Sigmoid colon (tissue), 7 donors: Measurements from ENCODE around the gene TTLL4. TPM values are rescaled to one million over a fixed set of nuclear protein-coding genes. Genes with fewer than 3 reads are reported as not detected.

Source experiments
- DNase-seq: peaks from one replicate; pipeline ENCODE4 v3.0.0-alpha.2; 2019
- H3K27ac ChIP-seq, 4 donors: fragments of 200-600 bp; sonication (generic); one replicate each; pipeline ENCODE4 v1.5.1; 2016 to 2019; ENCODE audit warnings: mild to moderate bottlenecking in 1 of 4
- H3K27me3 ChIP-seq, 3 donors: fragments of 200-600 bp; sonication (generic); one replicate each; pipeline ENCODE4 v1.5.1; 2019; ENCODE audit warnings: mild to moderate bottlenecking in 1 of 3
- H3K36me3 ChIP-seq, 4 donors: fragments of 200-600 bp; sonication (generic); one replicate each; pipeline ENCODE4 v1.5.1; 2016 to 2019
- H3K4me1 ChIP-seq, 4 donors: fragments of 200-600 bp; sonication (generic); one replicate each; pipeline ENCODE4 v1.5.1; 2017 to 2019
- H3K4me3 ChIP-seq, 4 donors: fragments of 200-600 bp; sonication (generic); one replicate each; pipeline ENCODE4 v1.5.1; 2017 to 2019; ENCODE audit warnings: mild to moderate bottlenecking in 2 of 4, moderate library complexity in 1 of 4
- H3K9me3 ChIP-seq, 4 donors: fragments of 200-600 bp in 3 of 4; sonication (generic) in 3 of 4; one replicate each; pipeline versions ENCODE4 v1.5.1 to v1.6.1; 2013 to 2019
- CTCF ChIP-seq, 4 experiments: fragments of 450-650 bp in 3 of 4; fragments of 200-600 bp in 1 of 4; IDR thresholded peaks; one replicate each; pipeline ENCODE4 v1.5.1; 2016 to 2019; ENCODE audit warnings: antibody characterized with exemption in 4 of 4, mild to moderate bottlenecking in 3 of 4, moderate library complexity in 2 of 4
- EP300 ChIP-seq, 4 donors: sonication (generic); formaldehyde crosslinking; IDR thresholded peaks; one replicate each; pipeline ENCODE4 v1.6.1; 2017; ENCODE audit warnings: antibody characterized with exemption in 4 of 4
- POLR2A ChIP-seq, 2 donors: fragments of 450-650 bp; IDR thresholded peaks; one replicate each; pipeline ENCODE4 v1.6.1; 2016; ENCODE audit warnings: antibody characterized with exemption in 2 of 2, mild to moderate bottlenecking in 2 of 2, moderate library complexity in 2 of 2
- POLR2AphosphoS5 ChIP-seq, 4 donors: sonication (generic); formaldehyde crosslinking; IDR thresholded peaks; one replicate each; pipeline ENCODE4 v1.6.1; 2017; ENCODE audit warnings: antibody characterized with exemption in 4 of 4
- WGBS, 2 donors: extraction: QIAGEN DNeasy Blood & Tissue Kit; methylation state at CpG; one replicate each; pipeline ENCODE4 v1.1.7; 2013; 5-methylcytosine and 5-hydroxymethylcytosine counted together
- intact Hi-C: fragments of 100-400 bp; cut with DNase I; formaldehyde crosslinking; loops from one replicate; pipeline ENCODE4 v1.15.1; 2023
- polyA plus RNA-seq, 3 donors: library from polyadenylated mRNA; stranded (reverse); fragments of 200-250 nt; gene quantifications; one replicate each; pipeline ENCODE4 v1.2.3, GENCODE V29; 2013
- total RNA-seq, 4 donors: library from RNA; depleted of rRNA; stranded (reverse); fragments of >200 nt; gene quantifications; one replicate each; pipeline ENCODE4 v1.1.0, GENCODE V29; 2016
- donor health status: healthy with polysubstance abuse.
- donor health status: Bipolar disorder and iron deficiency.
- donor health status: healthy.

Gene TTLL4
- total and polyA plus RNA-seq, 7 donors, result 6.0 to 16.0 (median 11.8) TPM

- DNase-seq, result no peak
- Histone ChIP-seq H3K4me1 (no peaks in the 10 kb centered on the region), H3K9me3 (no peaks in the 10 kb centered on the region), H3K27me3 (no peaks in the 10 kb centered on the region), H3K27ac (no peak overlapping the region), H3K4me3 (no peak overlapping the region), H3K36me3 (peaks cover 0 to 64% (median 20%) of the 10 kb centered on the region in 4 donors)
- TF ChIP-seq POLR2AphosphoS5 (IDR thresholded peaks at IDR 0.05) (no peak), CTCF (IDR thresholded peaks at IDR 0.05) (no peak), EP300 (IDR thresholded peaks at IDR 0.05) (no peak), POLR2A (IDR thresholded peaks at IDR 0.05) (no peak)
- intact Hi-C loops, result no loop called here
- 96 to 97% methylated on average over 8 of the region's 8 CpGs for WGBS, 2 donors
Measured at GRCh38 chr2:218698885-218699284, 11.8 kb upstream of the TTLL4 start.

GRCh38 chr2:218701806-218702205 lies 8.8 kb upstream of the TTLL4 start:
- Histone ChIP-seq H3K27ac (no peak overlapping the region), H3K9me3 (no peaks in the 10 kb centered on the region), H3K36me3 (peaks cover 0 to 43% (median 17%) of the 10 kb centered on the region in 4 donors), H3K4me1 (no peaks in the 10 kb centered on the region), H3K27me3 (no peaks in the 10 kb centered on the region), H3K4me3 (no peak overlapping the region)
- WGBS, 2 donors, result 88 to 96% methylated on average over 2 of the region's 2 CpGs
- DNase-seq, result no peak
- intact Hi-C loops, result no loop called here
- TF ChIP-seq CTCF (IDR thresholded peaks at IDR 0.05), result no peak
- TF ChIP-seq POLR2A (IDR thresholded peaks at IDR 0.05), result no peak
- TF ChIP-seq POLR2AphosphoS5 (IDR thresholded peaks at IDR 0.05), result no peak
- TF ChIP-seq EP300 (IDR thresholded peaks at IDR 0.05), result no peak

- Histone ChIP-seq H3K36me3 (peaks cover 0 to 29% (median 12%) of the 10 kb centered on the region in 4 donors), H3K27ac (no peak overlapping the region), H3K4me3 (no peak overlapping the region), H3K4me1 (no peaks in the 10 kb centered on the region), H3K27me3 (no peaks in the 10 kb centered on the region), H3K9me3 (no peaks in the 10 kb centered on the region)
- no peak for DNase-seq
- 93% methylated on average over 4 of the region's 4 CpGs for WGBS, 2 donors
- TF ChIP-seq CTCF (IDR thresholded peaks at IDR 0.05), result no peak
- TF ChIP-seq POLR2AphosphoS5 (IDR thresholded peaks at IDR 0.05), result no peak
- no peak for TF ChIP-seq POLR2A (IDR thresholded peaks at IDR 0.05)
- no peak for TF ChIP-seq EP300 (IDR thresholded peaks at IDR 0.05)
- intact Hi-C loops, result no loop called here
Measured at GRCh38 chr2:218703341-218703740, 7.3 kb upstream of the TTLL4 start.

- no peak for TF ChIP-seq EP300 (IDR thresholded peaks at IDR 0.05)
- TF ChIP-seq POLR2AphosphoS5 (IDR thresholded peaks at IDR 0.05), result no peak
- no peak for TF ChIP-seq POLR2A (IDR thresholded peaks at IDR 0.05)
- TF ChIP-seq CTCF (IDR thresholded peaks at IDR 0.05), result no peak
- Histone ChIP-seq H3K4me1 (peaks cover 0 to 11% (median 10%) of the 10 kb centered on the region in 4 donors), H3K27ac (no peak overlapping the region), H3K36me3 (no peaks in the 10 kb centered on the region), H3K4me3 (no peak overlapping the region), H3K27me3 (no peaks in the 10 kb centered on the region), H3K9me3 (no peaks in the 10 kb centered on the region)
- no peak for DNase-seq
- 82 to 87% methylated on average over 4 of the region's 4 CpGs for WGBS, 2 donors
- intact Hi-C loops, result loop anchor here (5.0 kb wide), 1 partner anchor 301 kb away; no protein-coding TSS in a partner anchor
Measured at GRCh38 chr2:218708086-218708485, 2.5 kb upstream of the TTLL4 start.

GRCh38 chr2:218709908-218710307 lies 727 bp upstream of the TTLL4 start:
- Histone ChIP-seq H3K9me3 (no peaks in the 10 kb centered on the region), H3K27ac (no peak overlapping the region), H3K36me3 (no peaks in the 10 kb centered on the region), H3K27me3 (no peaks in the 10 kb centered on the region), H3K4me1 (peaks cover 0 to 11% (median 10%) of the 10 kb centered on the region in 4 donors), H3K4me3 (peak overlapping the region in 2 of 4 donors; percentile 67 to 93)
- 85 to 90% methylated on average over 8 of the region's 8 CpGs for WGBS, 2 donors
- no peak for TF ChIP-seq EP300 (IDR thresholded peaks at IDR 0.05)
- no peak for TF ChIP-seq POLR2AphosphoS5 (IDR thresholded peaks at IDR 0.05)
- TF ChIP-seq CTCF (IDR thresholded peaks at IDR 0.05), result no peak
- no peak for TF ChIP-seq POLR2A (IDR thresholded peaks at IDR 0.05)
- intact Hi-C loops, result loop anchor here (1.0 to 5.0 kb wide), 4 partner anchors 72 to 303 kb away; partner anchors contain the start of gene CYP27A1
- DNase-seq, result no peak
